ENCODE measurements around the gene CFAP97D2.
A peak's percentile ranks its signal among the peaks of the same experiment; 100 is the strongest.
"Not testable (repeated sequence)": the region's sequence is repeated elsewhere in the genome, so short reads cannot be mapped to it uniquely, and the experiment has no call there.

The CFAP97D2 gene

GRCh38 chr13:114179087-114179658 lies at the start of gene CFAP97D2:
TSS of gene CFAP97D2 (plus strand) at chr13:114179257. CDS start at chr13:114179331, 74 bp downstream.
- no peak for DNase-seq

- DNase-seq, result no peak
These were observed 49.4 kb upstream of the CFAP97D2 start for GRCh38 chr13:114129649-114130062.

- no peak for DNase-seq
These were observed 48.8 kb upstream of the CFAP97D2 start for GRCh38 chr13:114130131-114130836.

GRCh38 chr13:114130837-114131582 lies 48.0 kb upstream of the CFAP97D2 start:
- peak in 2 of 4 experiments; percentile 36 to 52 for DNase-seq

GRCh38 chr13:114131583-114132418 lies 47.3 kb upstream of the CFAP97D2 start:
- no peak for DNase-seq

- peak in 3 of 4 experiments; percentile 26 to 53 (median 53) for DNase-seq
These were observed 46.5 kb upstream of the CFAP97D2 start, which contains the start of gene RASA3 for GRCh38 chr13:114132419-114133121. TSS of gene RASA3 (minus strand) at chr13:114132623. CDS start at chr13:114132489, 134 bp downstream.

GRCh38 chr13:114133126-114133525 lies 45.9 kb upstream of the CFAP97D2 start:
- not testable (repeated sequence) for DNase-seq

- DNase-seq, result not testable (repeated sequence)
These were observed 45.5 kb upstream of the CFAP97D2 start for GRCh38 chr13:114133552-114133951.

DNA sequence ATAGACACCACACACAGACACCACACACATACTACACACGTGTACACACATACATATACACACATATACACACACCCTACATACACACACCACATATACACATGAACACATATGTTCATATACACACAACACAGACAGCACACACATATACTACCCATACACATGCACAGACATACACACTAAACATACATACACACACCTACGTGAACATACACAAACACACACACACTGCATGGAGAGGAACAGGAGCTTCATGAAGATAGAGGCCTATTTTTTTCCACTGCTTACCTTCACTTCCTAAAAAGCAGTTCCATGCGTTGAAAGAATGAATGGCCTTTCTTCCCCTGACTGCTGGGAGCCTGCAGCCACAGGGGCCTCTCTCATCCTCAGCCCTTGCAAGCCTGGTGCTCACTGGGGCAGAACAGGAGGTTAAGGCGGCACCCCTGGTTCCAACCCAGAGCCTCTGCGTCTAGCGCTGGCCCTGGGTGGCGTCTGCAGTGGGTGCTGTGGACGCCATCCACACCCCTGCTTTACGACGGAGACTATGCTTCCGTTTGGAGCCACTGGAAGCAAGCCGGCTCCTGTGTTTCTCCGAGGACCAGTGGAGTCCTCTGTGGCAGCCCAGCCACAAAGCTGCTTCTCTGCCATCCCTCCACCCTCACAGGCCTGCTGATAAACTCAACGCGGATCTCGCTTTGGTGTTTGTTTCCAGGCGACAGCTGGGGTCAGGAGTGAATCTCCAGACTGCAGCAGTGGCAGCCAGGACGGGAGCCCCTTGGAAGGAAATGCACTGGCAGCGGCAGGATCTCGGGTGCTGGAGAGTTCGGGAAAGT lies 44.7 kb upstream of the CFAP97D2 start:
- DNase-seq, result no peak

DNA sequence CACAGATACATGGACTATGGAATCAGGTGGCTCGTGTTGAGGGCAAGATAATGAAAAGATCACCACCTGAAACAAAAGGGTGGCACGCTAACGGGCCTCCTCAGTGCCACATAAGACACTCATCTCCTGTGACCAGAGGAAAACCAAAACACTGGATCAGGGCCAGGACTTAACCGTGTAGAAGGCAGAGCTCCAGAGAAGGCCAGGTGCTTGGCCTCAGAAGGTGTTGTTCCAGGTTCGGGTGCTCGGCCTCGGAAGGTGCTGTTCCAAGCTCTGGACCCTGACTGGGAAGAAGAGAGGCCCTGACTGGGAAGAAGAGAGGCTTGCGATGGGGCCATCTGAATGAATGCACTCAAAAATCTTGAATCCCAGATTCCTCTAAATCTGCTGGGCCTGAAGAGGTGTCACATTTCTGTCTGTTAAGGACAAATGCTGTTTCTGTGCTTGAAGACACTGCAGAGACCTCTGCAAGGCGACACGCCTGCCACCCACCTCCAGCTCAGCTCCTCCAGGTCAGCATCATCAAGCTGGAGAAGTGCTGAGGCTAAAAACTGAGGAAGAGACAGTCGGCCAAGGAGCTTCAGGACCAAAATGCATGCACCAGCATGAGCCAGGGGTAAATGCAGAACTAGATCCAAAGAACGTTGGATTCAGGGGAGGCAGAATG lies 44.0 kb upstream of the CFAP97D2 start:
- DNase-seq, result no peak

GRCh38 chr13:114135731-114136171 lies 43.3 kb upstream of the CFAP97D2 start:
- DNase-seq, result no peak

GRCh38 chr13:114136576-114136975 lies 42.5 kb upstream of the CFAP97D2 start:
- no peak for DNase-seq

DNA sequence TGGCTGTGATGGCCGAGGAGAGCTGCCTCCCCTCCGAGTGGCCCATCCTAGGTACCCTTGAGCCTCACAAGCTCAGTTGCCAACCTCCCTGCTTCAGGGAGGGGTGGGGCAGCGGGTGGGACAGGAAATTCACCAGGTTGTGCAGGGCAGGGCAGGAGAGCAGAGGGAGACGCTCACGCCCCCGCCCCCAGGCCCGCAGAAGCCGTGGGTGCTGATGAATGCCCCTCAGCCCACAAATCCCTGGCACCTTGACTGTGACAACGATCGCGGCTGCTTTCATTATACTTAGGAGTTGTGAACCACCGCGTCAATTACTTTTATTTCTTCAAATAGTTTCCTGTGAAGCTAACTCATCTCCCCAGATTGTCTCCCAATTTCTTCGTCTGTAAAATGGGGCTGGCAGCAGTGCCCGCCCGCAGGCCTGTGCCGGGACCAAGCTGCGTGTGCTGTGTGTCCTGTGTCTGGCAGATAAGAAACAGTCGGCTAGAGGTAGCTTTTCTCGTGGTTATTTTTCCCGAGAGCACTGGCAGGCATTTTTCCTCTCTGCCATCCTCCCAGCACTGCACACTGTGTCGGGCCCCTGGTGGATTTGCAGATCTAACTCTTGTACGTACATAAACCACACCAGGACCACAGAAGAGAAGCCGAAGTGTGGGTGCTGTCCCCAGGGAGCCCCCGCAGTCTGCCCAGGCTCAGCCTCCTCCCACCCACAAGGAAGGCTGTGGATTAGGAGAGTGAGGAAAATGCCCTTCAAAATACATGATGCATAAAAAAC lies 38.7 kb upstream of the CFAP97D2 start:
- peak in 1 of 4 experiments; percentile 33 for DNase-seq

DNA sequence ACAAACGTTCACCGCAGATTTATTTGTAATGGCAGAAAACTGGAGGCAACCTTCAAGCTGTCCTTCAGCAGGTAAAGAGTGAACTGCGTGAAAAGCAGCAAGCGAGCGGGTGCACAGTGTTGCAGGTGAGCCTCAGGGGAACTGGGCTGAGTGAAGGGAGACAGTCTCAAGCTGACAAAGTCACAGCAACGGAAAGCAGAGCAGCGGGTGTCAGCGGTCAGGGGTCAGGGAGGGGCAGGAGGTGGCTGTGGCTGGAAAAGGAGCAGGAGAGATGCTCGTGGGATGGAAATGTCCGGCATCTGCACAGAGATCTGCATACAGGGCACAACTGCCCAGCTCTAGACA lies 38.2 kb upstream of the CFAP97D2 start:
- peak in 2 of 4 experiments; percentile 34 to 38 for DNase-seq

DNA sequence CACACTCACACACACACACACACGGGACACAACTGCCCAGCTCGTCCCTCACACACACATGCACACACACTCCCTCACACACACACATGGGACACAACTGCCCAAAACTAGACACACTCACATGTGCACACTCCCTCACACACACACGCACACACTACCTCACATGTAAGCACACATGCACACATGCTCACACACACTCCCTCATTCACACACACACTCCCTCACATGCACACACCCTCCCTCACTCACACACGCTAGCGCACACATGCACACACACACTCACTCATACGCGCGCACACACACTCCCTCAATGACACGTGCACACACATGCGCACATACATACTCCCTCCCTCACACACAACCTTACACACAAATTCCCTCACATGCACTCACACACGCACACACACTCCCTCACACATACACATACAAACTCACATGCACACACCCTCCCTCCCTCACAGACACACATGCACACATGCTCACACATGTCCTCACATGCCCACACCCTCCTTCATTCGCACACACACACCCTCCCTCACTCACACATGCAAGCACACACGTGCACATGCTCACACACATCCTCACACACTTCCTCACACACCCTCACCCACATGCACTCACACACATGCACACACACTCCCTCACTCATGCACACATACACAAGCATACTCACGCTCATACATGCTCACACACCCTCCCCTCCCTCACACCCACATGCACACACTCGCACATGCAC lies 37.6 kb upstream of the CFAP97D2 start:
- DNase-seq, result no peak

DNA sequence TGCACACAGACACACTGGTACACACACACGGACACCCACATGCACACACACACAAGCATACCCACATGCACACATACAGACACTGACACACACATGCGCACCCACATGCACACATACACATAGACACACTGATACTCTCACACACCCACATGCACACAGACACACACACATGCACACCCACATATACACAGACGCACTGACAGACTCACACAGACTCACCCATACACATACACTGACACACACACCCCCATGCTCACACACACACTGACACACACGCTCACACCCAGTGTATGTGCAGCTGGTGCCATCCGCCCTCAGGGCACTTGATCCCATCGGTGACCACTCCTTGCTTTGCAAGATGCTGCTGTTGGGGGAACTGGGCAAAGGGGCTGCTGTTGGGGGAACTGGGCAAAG lies 36.9 kb upstream of the CFAP97D2 start:
- no peak for DNase-seq

DNA sequence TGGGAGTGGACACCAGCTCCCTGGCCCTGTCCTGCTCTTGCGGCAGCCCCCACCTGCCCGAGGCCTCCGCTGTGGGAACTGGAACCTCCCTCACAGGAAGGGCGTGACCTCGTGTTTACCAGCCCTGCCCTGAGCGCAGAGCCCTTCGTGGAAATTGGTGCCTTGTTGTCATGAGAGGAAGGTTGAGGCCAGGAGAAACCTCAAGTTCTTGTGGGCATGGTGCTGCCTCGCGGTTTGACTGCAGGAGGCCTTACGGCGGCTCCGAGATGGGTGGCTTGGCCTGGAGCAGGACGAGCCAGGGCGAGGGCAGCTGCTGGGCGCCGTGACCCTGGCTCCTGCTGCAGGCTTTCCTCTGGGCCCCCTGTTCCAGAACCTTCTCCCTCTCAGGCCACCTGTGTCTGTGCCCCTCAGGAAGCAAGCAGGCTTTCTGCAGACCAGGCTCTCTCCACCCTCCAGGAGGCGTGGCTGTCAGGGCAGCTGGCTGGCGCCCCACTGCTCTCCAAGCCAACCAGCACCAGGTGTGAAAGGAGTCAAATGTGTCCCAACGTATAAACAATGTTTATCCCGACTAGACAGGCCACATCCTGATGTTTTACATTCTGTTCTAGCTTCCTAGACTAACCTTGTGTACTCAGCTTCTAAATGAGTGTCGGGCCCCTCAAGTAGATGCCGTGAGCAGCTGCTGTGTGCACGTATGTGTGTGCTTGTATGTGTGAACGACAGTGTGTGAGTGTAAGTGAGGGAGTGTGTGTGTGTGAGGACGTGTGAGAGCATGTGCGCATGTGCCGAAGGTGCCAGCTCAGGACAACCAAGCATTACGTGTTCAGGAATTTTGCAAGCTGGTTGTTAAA lies 36.2 kb upstream of the CFAP97D2 start:
- peak in 2 of 4 experiments; percentile 71 to 81 for DNase-seq
